Measurements from ENCODE around the gene HDHD3.

GRCh38 chr9:113341712-113342410, 34.9 kb downstream of the HDHD3 start:
- TF ChIP-seq CTCF (conservative IDR thresholded peaks at IDR 0.05 in 1 of 2, IDR thresholded peaks at IDR 0.05 in 1 of 2; ENCODE audit: extremely low read depth in 1 of 2, insufficient read depth in 1 of 2, low read depth in 1 of 2, low read length in 2 of 2) (no peak), EZH2 (IDR thresholded peaks at IDR 0.05; ENCODE audit: borderline replicate concordance, low read length) (no peak)

Data from mammary epithelial cell (primary cell).